Amniotic epithelial cell (primary cell): ENCODE measurements around the gene TGIF2.
A peak's percentile ranks its signal among the peaks of the same experiment; 100 is the strongest.
"Not testable (repeated sequence)": the region's sequence is repeated elsewhere in the genome, so short reads cannot be mapped to it uniquely, and the experiment has no call there.

ENCODE experiments used
- DNase-seq: peaks from one replicate; pipeline ENCODE4 v3.0.0-alpha.2; 2010; ENCODE audit warnings: low read depth

TGIF2 gene

GRCh38 chr20:36547186-36548005 lies 26.0 kb upstream of the TGIF2 start:
- DNase-seq = no peak

- no peak for DNase-seq
These were observed 25.4 kb upstream of the TGIF2 start for GRCh38 chr20:36548006-36548315.

GRCh38 chr20:36548704-36549627 lies 24.4 kb upstream of the TGIF2 start:
- DNase-seq = no peak

- no peak for DNase-seq
These were observed 23.8 kb upstream of the TGIF2 start for GRCh38 chr20:36549628-36549941.

- DNase-seq = no peak
These were observed 23.2 kb upstream of the TGIF2 start for GRCh38 chr20:36549942-36550789.

- no peak for DNase-seq
These were observed 22.6 kb upstream of the TGIF2 start for GRCh38 chr20:36550790-36551299.

- no peak for DNase-seq
These were observed 18.1 kb upstream of the TGIF2 start for GRCh38 chr20:36555248-36555647.

- no peak for DNase-seq
These were observed 10.7 kb upstream of the TGIF2 start for GRCh38 chr20:36562724-36563123.

- no peak for DNase-seq
These were observed 10.0 kb upstream of the TGIF2 start for GRCh38 chr20:36563374-36563773.

- not testable (repeated sequence) for DNase-seq
These were observed 9.2 kb upstream of the TGIF2 start for GRCh38 chr20:36564078-36564725.

- not testable (repeated sequence) for DNase-seq
These were observed 8.7 kb upstream of the TGIF2 start for GRCh38 chr20:36564726-36565121.

- DNase-seq = no peak
These were observed 7.9 kb upstream of the TGIF2 start for GRCh38 chr20:36565520-36565919.

- DNase-seq = peak; percentile 83
These were observed 3.5 kb upstream of the TGIF2 start for GRCh38 chr20:36569847-36570429.

- no peak for DNase-seq
These were observed 1.6 kb upstream of the TGIF2 start for GRCh38 chr20:36571564-36572504.

- DNase-seq = peak; percentile 40
These were observed 695 bp upstream of the TGIF2 start for GRCh38 chr20:36572701-36573102.

- no peak for DNase-seq
These were observed 485 bp downstream of the TGIF2 start for GRCh38 chr20:36573798-36574365.

GRCh38 chr20:36574366-36575135 lies 1.2 kb downstream of the TGIF2 start:
- DNase-seq = peak; percentile 78

GRCh38 chr20:36576081-36576445 lies 2.7 kb downstream of the TGIF2 start:
- no peak for DNase-seq
